ENCODE results near the gene PSEN2. TPM values are rescaled to one million over a fixed set of nuclear protein-coding genes. Genes with fewer than 3 reads are reported as not detected.

Gene PSEN2
- total and polyA plus RNA-seq, 9 of the 15 experiments (the other 6 are each of a cell fraction or from before 2014, with no cell fraction given) = 2.3 to 21.5 (median 13.7) TPM

DNA sequence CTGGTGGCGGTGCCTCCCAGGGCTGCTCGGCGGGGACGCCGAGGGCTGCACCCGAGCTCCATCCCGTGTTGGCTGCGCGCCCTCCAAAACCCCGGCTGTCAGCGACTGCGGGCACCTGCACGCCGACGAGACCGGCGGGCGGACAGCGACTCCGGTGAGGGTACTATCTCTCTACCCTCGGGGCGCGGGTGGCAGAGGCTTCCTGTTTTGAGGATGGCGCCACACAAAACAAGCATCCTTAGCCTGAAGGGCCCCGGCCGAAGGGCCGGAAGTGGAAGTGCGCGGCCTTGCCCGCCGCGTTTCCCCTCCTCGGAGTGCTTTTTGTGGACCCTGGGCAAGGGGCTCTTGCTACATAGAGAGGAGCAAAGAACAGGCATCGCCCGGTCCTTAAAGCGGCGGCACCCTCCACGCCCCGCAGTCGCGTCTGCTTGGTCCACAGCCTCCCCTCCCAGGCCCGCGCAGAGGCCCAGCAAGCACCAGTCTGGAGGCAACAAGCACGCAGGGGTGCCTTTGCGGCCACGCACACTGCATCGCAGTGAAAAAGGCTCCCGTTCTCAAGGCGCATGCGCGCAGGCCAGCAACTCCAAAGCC lies 69.1 kb downstream of the PSEN2 start (continued):
- TF ChIP-seq, protein P1, sequence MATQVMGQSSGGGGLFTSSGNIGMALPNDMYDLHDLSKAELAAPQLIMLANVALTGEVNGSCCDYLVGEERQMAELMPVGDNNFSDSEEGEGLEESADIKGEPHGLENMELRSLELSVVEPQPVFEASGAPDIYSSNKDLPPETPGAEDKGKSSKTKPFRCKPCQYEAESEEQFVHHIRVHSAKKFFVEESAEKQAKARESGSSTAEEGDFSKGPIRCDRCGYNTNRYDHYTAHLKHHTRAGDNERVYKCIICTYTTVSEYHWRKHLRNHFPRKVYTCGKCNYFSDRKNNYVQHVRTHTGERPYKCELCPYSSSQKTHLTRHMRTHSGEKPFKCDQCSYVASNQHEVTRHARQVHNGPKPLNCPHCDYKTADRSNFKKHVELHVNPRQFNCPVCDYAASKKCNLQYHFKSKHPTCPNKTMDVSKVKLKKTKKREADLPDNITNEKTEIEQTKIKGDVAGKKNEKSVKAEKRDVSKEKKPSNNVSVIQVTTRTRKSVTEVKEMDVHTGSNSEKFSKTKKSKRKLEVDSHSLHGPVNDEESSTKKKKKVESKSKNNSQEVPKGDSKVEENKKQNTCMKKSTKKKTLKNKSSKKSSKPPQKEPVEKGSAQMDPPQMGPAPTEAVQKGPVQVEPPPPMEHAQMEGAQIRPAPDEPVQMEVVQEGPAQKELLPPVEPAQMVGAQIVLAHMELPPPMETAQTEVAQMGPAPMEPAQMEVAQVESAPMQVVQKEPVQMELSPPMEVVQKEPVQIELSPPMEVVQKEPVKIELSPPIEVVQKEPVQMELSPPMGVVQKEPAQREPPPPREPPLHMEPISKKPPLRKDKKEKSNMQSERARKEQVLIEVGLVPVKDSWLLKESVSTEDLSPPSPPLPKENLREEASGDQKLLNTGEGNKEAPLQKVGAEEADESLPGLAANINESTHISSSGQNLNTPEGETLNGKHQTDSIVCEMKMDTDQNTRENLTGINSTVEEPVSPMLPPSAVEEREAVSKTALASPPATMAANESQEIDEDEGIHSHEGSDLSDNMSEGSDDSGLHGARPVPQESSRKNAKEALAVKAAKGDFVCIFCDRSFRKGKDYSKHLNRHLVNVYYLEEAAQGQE (IDR thresholded peaks at IDR 0.05; ENCODE audit: borderline replicate concordance) = no peak
- TF ChIP-seq, protein P1 (CRISPR knock-in tag; IDR thresholded peaks at IDR 0.05; ENCODE audit: low read depth) = peak; percentile 78
- 0 out of 2 replicates have a peak, but pooled peaks have one; percentile 29 for TF ChIP-seq KLF6 (CRISPR knock-in tag; IDR thresholded peaks at IDR 0.05; ENCODE audit: borderline replicate concordance)
- no peak for TF ChIP-seq TAL1 (IDR thresholded peaks at IDR 0.05)
- TF ChIP-seq HNRNPUL1 (IDR thresholded peaks at IDR 0.05; ENCODE audit: low read length) = no peak
- TF ChIP-seq, protein P2, sequence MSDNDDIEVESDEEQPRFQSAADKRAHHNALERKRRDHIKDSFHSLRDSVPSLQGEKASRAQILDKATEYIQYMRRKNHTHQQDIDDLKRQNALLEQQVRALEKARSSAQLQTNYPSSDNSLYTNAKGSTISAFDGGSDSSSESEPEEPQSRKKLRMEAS (CRISPR knock-in tag; IDR thresholded peaks at IDR 0.05) = no peak
- no peak for TF ChIP-seq PTTG1 (tag; IDR thresholded peaks at IDR 0.05; ENCODE audit: low read depth)
- TF ChIP-seq, protein P3, sequence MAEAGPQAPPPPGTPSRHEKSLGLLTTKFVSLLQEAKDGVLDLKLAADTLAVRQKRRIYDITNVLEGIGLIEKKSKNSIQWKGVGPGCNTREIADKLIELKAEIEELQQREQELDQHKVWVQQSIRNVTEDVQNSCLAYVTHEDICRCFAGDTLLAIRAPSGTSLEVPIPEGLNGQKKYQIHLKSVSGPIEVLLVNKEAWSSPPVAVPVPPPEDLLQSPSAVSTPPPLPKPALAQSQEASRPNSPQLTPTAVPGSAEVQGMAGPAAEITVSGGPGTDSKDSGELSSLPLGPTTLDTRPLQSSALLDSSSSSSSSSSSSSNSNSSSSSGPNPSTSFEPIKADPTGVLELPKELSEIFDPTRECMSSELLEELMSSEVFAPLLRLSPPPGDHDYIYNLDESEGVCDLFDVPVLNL (CRISPR knock-in tag; IDR thresholded peaks at IDR 0.05; ENCODE audit: low read depth) = peak; percentile 62; the same call in 1 of the 2 replicates
- no peak for TF ChIP-seq ZNF717 (CRISPR knock-in tag; IDR thresholded peaks at IDR 0.05)
- peak; percentile 31; the same call in 1 of the 2 replicates for TF ChIP-seq MECOM (CRISPR knock-in tag; IDR thresholded peaks at IDR 0.05)
- TF ChIP-seq, protein P4, sequence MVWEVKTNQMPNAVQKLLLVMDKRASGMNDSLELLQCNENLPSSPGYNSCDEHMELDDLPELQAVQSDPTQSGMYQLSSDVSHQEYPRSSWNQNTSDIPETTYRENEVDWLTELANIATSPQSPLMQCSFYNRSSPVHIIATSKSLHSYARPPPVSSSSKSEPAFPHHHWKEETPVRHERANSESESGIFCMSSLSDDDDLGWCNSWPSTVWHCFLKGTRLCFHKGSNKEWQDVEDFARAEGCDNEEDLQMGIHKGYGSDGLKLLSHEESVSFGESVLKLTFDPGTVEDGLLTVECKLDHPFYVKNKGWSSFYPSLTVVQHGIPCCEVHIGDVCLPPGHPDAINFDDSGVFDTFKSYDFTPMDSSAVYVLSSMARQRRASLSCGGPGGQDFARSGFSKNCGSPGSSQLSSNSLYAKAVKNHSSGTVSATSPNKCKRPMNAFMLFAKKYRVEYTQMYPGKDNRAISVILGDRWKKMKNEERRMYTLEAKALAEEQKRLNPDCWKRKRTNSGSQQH (CRISPR knock-in tag; IDR thresholded peaks at IDR 0.05) = no peak
- TF ChIP-seq ZNF311 (CRISPR knock-in tag; IDR thresholded peaks at IDR 0.05) = no peak
- TF ChIP-seq RBM39 (optimal IDR thresholded peaks at IDR 0.05; ENCODE audit: low read depth, low read length) = no peak
- no peak for TF ChIP-seq RBM25 (IDR thresholded peaks at IDR 0.05; ENCODE audit: low read depth, low read length, severe bottlenecking)
- no peak for TF ChIP-seq LEF1 (IDR thresholded peaks at IDR 0.05)
- peak; percentile 6 for TF ChIP-seq SMAD4 (CRISPR knock-in tag; conservative IDR thresholded peaks at IDR 0.05)
